ENCODE results near the gene PPP1R3D. TPM values are rescaled to one million over a fixed set of nuclear protein-coding genes. Genes with fewer than 3 reads are reported as not detected.

PPP1R3D gene
- total RNA-seq, 1 experiment from 2014 or later: 3.1 TPM

DNA sequence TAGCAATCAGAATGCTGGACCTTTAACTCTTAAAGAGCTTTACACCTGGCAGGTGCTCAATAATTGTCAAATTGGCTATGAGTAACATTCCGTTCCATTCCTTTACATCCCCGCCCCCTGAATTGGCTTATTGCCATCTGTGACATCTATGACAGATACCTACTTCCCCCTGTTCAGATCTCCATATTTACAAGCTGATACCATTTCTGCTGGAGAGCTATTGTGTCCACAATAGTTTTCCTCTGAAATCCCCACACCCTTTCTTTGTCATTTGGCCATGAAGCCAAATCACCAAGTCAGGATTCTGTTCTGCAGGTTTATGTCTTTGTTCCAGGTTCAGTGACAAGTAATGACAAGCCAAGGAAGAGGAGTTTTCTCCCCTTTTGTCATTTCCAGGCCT, 21.3 kb upstream of the PPP1R3D start:
- Mint-ChIP-seq H3K9me3 (no peaks in the 10 kb centered on the region), H3K4me1 (peaks cover 0 to 8% of the 10 kb centered on the region in 2 experiments; a peak in 3 of 4 replicates), H3K4me3 (no peak overlapping the region), H3K27ac (no peak overlapping the region), H3K27me3 (ENCODE audit: low read depth) (no peaks in the 10 kb centered on the region), H3K36me3 (ENCODE audit: insufficient read depth in 1 of 3, low read depth in 3 of 3) (no peaks in the 10 kb centered on the region)
- H3K9ac ChIP-seq (ENCODE audit: extremely low read depth, insufficient read length, low read length): no peak overlapping the region
- no peak overlapping the region for H2AK5ac ChIP-seq (ENCODE audit: insufficient read length, low read length)
- no peak overlapping the region for H2BK12ac ChIP-seq (ENCODE audit: insufficient read length, low read depth, low read length)
- no peak overlapping the region for H3K14ac ChIP-seq (ENCODE audit: insufficient read depth, low read length)
- H2BK5ac ChIP-seq (ENCODE audit: insufficient read length, low read length): no peak overlapping the region
- H3T11ph ChIP-seq (ENCODE audit: low read length): no peak overlapping the region
- no peak for DNase-seq
- no peak overlapping the region for H2BK15ac ChIP-seq (ENCODE audit: low read depth, low read length)
- no peak overlapping the region for H4K91ac ChIP-seq (ENCODE audit: insufficient read length, low read depth, low read length)
- no peaks in the 10 kb centered on the region for H3K79me2 ChIP-seq (ENCODE audit: insufficient read depth, low read length)
- no peak overlapping the region for H2BK20ac ChIP-seq (ENCODE audit: low read depth, low read length, poor library complexity, severe bottlenecking)
- peaks cover 3% of the 10 kb centered on the region for H3K23me2 ChIP-seq (ENCODE audit: insufficient read length, low read depth, low read length, poor library complexity, severe bottlenecking)
- H4K5ac ChIP-seq (ENCODE audit: insufficient read length, low read depth, low read length): no peak overlapping the region
- H3K18ac ChIP-seq (ENCODE audit: insufficient read length, low read depth, low read length): no peak overlapping the region
- H4K8ac ChIP-seq (replicated peaks; ENCODE audit: insufficient read length, low read depth, low read length): no peak overlapping the region
- no CpG with 5 or more reads among the region's 2 CpGs for WGBS (ENCODE audit: extremely low coverage, insufficient read length, low lambda C conversion rate)
- H3K23ac ChIP-seq (ENCODE audit: insufficient read length, low read depth, low read length): no peak overlapping the region
- no peak overlapping the region for H3K27ac ChIP-seq (ENCODE audit: insufficient read length, low read depth, low read length)
- no peaks in the 10 kb centered on the region for H3K27me3 ChIP-seq (ENCODE audit: insufficient read depth, low read length)
- no peak for TF ChIP-seq CTCF (conservative IDR thresholded peaks at IDR 0.05)
- H3K56ac ChIP-seq (ENCODE audit: insufficient read length, low read depth, low read length): no peak overlapping the region
- no peak overlapping the region for H2BK120ac ChIP-seq (ENCODE audit: low read depth, low read length, poor library complexity, severe bottlenecking)
- no peak overlapping the region for H3K4ac ChIP-seq (ENCODE audit: low read depth, low read length)
- no peak overlapping the region for H2AFZ ChIP-seq (ENCODE audit: low read length)
- no peaks in the 10 kb centered on the region for H4K20me1 ChIP-seq (ENCODE audit: control insufficient read depth, insufficient read depth, insufficient read length)
- H3K4me2 ChIP-seq (ENCODE audit: insufficient read depth, insufficient read length, low read length): no peak overlapping the region
- no peaks in the 10 kb centered on the region for H3K4me1 ChIP-seq (ENCODE audit: insufficient read depth, low read length)
- H3K79me1 ChIP-seq (ENCODE audit: insufficient read depth, low read depth, low read length, poor library complexity, severe bottlenecking): no peaks in the 10 kb centered on the region
- H3K9me3 ChIP-seq (ENCODE audit: control insufficient read depth, low read depth, low read length): no peaks in the 10 kb centered on the region

Measured in H9 (cell line).